Activated T-helper 2 cell treated with anti-CD3 and anti-CD28 coated beads, Interferon-gamma antibody, Interleukin-2, Interleukin-4, amounts not matched to agents 10 μg/mL and 5 μg/mL and 100 μg/mL, durations not matched to agents 14 hours and 24 hours and 36 hours (primary cell): ENCODE data around the gene TRABD2A. TPM values are rescaled to one million over a fixed set of nuclear protein-coding genes. Genes with fewer than 3 reads are reported as not detected.

Experiments
- DNase-seq: peaks from one replicate; pipeline ENCODE4 v3.0.0; 2021; ENCODE audit warnings: low spot score
- H3K27ac Mint-ChIP-seq: one replicate; pipeline ENCODE4 v1.8.0; 2021; ENCODE audit warnings: mixed read lengths
- H3K27me3 Mint-ChIP-seq: one replicate; pipeline ENCODE4 v1.8.0; 2021; ENCODE audit warnings: low read depth, mixed read lengths
- H3K36me3 Mint-ChIP-seq: one replicate; pipeline ENCODE4 v1.8.0; 2021; ENCODE audit warnings: low read depth, mixed read lengths
- H3K4me1 Mint-ChIP-seq: one replicate; pipeline ENCODE4 v1.8.0; 2021; ENCODE audit warnings: low read depth, mixed read lengths
- H3K4me3 Mint-ChIP-seq: one replicate; pipeline ENCODE4 v1.8.0; 2021; ENCODE audit warnings: low read depth, mild to moderate bottlenecking, moderate library complexity, mixed read lengths
- H3K9me3 Mint-ChIP-seq: one replicate; pipeline ENCODE4 v1.8.0; 2021; ENCODE audit warnings: mixed read lengths
- intact Hi-C: fragments of 100-400 bp; cut with micrococcal nuclease; formaldehyde crosslinking; loops from one replicate; pipeline ENCODE4 v1.15.1; 2023
- total RNA-seq: library from RNA; stranded (reverse); gene quantifications from 2 replicates; pipeline ENCODE4 v1.2.3, GENCODE V29; 2022

Gene TRABD2A
- total RNA-seq, 1 donor from 2014 or later = 67.9 TPM

DNA sequence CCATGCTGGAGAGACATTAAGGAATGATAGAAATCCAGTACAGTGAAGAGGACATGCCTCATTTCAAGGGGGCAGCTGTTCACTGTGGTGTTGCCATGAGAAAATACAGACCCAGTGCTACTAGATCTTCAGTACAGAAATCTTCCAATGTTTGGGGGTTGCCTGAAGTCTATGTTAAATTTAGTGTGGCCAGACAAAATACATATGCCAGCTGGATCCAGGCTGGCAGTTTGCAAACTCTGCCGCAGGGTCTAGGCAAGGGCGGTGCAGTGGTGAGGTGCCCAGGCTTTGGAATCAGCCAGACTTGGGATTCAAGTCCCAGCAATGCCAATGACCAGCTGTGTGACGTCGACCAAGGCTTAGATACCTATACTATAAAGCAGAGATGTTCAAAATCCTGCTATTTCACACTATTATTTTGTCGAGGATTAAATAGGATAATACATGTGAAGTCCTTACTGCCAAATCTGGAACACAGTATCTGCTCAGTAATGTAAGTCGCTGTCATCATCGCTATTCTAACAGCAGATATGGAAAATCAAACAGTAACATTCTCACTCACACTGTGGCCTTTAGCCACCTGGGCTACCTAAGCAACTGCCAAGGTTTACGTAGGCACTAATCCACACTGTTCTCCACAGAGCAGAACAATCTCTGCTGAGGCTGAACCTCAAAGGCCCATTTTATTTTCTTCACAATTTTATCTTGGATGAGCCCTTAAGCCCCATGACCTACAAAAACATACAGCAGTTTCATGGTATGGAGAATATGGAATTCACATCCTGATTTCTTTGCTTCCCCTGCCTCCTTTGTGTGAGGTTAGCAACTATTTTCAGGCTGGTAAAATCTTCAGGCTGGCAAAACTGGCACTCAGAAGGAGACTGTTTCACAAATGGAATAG is 18.7 kb upstream of the TRABD2A start:
- H3K9me3 Mint-ChIP-seq = no peaks in the 10 kb centered on the region
- intact Hi-C loops = loop anchor here (2.0 to 5.0 kb wide), 2 partner anchors 17 to 38 kb away; no protein-coding TSS in a partner anchor
- no peaks in the 10 kb centered on the region for H3K27me3 Mint-ChIP-seq
- no peak overlapping the region for H3K27ac Mint-ChIP-seq
- no peak for DNase-seq
- H3K4me1 Mint-ChIP-seq = peaks cover 58% of the 10 kb centered on the region
- H3K4me3 Mint-ChIP-seq = no peak overlapping the region
- peaks cover 10% of the 10 kb centered on the region for H3K36me3 Mint-ChIP-seq

DNA sequence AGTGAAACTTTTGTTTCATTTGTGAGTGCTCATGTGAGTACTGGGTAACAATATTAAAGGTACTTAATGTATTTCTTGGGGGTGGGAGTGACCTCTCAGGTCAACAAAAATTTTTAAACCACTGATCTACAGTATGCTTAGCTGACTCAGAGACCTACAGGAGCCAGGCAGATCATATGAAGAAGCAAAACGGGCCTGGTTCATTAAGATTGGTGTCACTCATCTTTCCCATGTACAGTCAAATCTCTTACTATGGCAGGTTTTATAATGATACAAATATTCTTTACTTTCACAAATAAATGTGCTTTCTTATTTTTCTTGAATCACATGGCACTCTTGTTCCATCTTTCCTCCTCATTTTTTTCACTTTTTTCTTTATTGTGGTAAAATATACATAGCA is 16.9 kb upstream of the TRABD2A start:
- intact Hi-C loops = loop anchor here (1.0 to 2.0 kb wide), 3 partner anchors 8 to 15 kb away; no protein-coding TSS in a partner anchor
- DNase-seq = no peak
- no peak overlapping the region for H3K4me3 Mint-ChIP-seq

DNA sequence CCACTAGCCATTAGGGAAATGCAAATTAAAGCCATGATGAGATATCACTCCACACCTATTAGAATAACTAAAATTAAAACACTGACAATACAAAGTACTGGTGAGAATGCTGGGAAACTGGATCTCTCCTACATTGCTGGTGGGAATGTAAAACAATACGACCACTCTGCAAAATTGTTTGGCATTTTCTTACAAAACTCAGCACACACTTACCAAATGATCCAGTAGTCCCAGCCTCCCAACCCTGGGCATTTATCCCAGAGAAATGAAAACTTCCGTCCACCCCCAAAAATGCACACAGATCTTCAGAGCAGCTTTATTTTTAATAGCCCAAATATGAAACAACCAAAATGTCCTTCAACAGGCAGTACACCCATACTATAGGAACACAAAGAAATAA is 15.7 kb upstream of the TRABD2A start:
- H3K27ac Mint-ChIP-seq = peak overlapping the region; percentile 13
- no peaks in the 10 kb centered on the region for H3K27me3 Mint-ChIP-seq
- peaks cover 55% of the 10 kb centered on the region for H3K4me1 Mint-ChIP-seq
- DNase-seq = no peak
- H3K9me3 Mint-ChIP-seq = no peaks in the 10 kb centered on the region
- intact Hi-C loops = no loop called here
- H3K4me3 Mint-ChIP-seq = no peak overlapping the region
- peaks cover 3% of the 10 kb centered on the region for H3K36me3 Mint-ChIP-seq

More for the DNA sequence above, 16.9 kb upstream of the TRABD2A start:
- H3K36me3 Mint-ChIP-seq = peaks cover 6% of the 10 kb centered on the region
- H3K27me3 Mint-ChIP-seq = no peaks in the 10 kb centered on the region
- peak overlapping the region; percentile 95 for H3K27ac Mint-ChIP-seq
- H3K9me3 Mint-ChIP-seq = no peaks in the 10 kb centered on the region
- peaks cover 56% of the 10 kb centered on the region for H3K4me1 Mint-ChIP-seq

GRCh38 chr2:84894758-84895520 is 14.1 kb upstream of the TRABD2A start:
- Mint-ChIP-seq H3K4me3 (peak overlapping the region; percentile 28), H3K27ac (peak overlapping the region; percentile 84), H3K27me3 (no peaks in the 10 kb centered on the region), H3K4me1 (peaks cover 51% of the 10 kb centered on the region), H3K9me3 (no peaks in the 10 kb centered on the region), H3K36me3 (peaks cover 3% of the 10 kb centered on the region)
- intact Hi-C loops = no loop called here
- no peak for DNase-seq

DNA sequence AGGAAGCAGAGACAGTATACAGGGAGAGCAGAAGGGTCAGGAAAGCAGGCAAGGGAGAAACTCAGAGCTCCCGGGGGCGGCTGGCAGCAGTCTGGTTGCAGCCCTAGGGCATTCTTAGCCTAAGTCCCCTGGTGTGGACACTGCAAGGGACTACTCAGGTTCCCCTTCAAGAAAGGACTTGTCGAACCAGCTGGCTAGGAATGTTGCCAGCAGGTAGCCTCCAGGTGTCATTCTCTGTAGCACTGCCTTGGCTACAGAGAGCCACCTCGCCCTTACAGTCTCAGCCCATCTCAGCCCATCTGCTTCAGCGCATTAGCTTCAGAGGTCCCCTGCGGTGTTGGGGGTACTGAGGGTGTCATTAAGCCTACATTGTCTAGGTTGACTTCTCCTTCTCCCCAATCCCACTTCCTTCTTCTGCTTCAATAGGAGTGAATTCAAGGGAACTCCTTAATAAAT is 13.3 kb upstream of the TRABD2A start:
- H3K4me3 Mint-ChIP-seq = peak overlapping the region; percentile 26
- peaks cover 51% of the 10 kb centered on the region for H3K4me1 Mint-ChIP-seq
- intact Hi-C loops = no loop called here
- DNase-seq = no peak
- no peaks in the 10 kb centered on the region for H3K9me3 Mint-ChIP-seq
- H3K27ac Mint-ChIP-seq = peak overlapping the region; percentile 84
- H3K27me3 Mint-ChIP-seq = no peaks in the 10 kb centered on the region
- peaks cover 3% of the 10 kb centered on the region for H3K36me3 Mint-ChIP-seq

DNA sequence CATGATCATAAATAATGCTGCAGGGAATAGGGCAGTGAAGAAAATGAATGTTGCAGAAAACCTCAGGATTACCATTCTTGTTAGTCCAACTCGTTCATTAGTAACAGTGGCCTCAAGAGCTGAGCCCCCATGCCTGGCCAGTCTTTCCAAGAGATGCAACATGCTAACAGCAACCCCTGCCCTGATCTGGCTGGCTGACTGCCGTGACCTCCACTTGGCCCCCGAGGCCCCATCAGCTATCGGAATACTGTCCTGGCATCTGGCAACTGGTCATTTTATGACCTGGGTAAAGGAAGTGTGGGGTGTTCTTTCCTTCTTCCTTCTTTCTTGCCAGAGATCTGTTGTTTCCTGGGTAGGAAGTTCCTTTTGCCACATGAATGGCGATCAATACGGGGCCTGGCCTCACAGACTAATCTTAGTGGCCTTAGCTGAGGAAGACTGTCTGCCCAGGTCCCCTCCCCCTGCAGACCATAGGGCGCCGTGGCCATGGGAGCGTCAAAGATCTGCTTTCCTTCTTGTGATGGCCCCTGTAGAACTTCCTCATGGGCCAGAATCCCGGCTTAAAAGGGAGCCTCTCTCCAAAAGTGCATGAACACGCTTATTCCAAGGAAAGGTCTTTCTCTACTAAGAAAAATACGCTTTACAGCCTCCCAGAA is 10.6 kb upstream of the TRABD2A start:
- Mint-ChIP-seq H3K36me3 (no peaks in the 10 kb centered on the region), H3K4me3 (no peak overlapping the region), H3K4me1 (peaks cover 50% of the 10 kb centered on the region), H3K27me3 (no peaks in the 10 kb centered on the region), H3K9me3 (no peaks in the 10 kb centered on the region), H3K27ac (no peak overlapping the region)
- no peak for DNase-seq
- intact Hi-C loops = no loop called here

DNA sequence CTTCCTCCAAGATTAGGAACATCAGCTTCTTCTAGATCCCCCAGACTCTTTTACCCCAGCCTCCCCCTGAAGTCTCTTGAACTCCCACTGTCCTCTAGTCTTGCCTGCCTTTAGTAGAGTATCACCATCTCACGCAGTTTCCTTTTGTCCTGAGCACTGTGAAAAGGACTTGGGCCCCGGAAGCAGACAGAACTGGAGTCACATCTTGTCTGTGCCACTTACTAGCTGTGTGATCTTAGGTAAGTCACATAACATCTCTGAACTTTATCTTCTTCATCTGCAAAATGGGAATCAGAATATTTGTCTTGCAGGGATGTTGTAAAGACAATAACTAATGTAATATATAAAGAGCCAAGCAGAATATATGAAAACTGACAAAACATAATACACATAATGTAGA is 8.4 kb upstream of the TRABD2A start:
- Mint-ChIP-seq H3K9me3 (no peaks in the 10 kb centered on the region), H3K36me3 (no peaks in the 10 kb centered on the region), H3K4me3 (peak overlapping the region; percentile 57), H3K27ac (peak overlapping the region; percentile 92), H3K27me3 (no peaks in the 10 kb centered on the region), H3K4me1 (peaks cover 40% of the 10 kb centered on the region)
- no peak for DNase-seq
- intact Hi-C loops = loop anchor here (1.0 to 10.0 kb wide), 4 partner anchors 9 to 245 kb away; no protein-coding TSS in a partner anchor

DNA sequence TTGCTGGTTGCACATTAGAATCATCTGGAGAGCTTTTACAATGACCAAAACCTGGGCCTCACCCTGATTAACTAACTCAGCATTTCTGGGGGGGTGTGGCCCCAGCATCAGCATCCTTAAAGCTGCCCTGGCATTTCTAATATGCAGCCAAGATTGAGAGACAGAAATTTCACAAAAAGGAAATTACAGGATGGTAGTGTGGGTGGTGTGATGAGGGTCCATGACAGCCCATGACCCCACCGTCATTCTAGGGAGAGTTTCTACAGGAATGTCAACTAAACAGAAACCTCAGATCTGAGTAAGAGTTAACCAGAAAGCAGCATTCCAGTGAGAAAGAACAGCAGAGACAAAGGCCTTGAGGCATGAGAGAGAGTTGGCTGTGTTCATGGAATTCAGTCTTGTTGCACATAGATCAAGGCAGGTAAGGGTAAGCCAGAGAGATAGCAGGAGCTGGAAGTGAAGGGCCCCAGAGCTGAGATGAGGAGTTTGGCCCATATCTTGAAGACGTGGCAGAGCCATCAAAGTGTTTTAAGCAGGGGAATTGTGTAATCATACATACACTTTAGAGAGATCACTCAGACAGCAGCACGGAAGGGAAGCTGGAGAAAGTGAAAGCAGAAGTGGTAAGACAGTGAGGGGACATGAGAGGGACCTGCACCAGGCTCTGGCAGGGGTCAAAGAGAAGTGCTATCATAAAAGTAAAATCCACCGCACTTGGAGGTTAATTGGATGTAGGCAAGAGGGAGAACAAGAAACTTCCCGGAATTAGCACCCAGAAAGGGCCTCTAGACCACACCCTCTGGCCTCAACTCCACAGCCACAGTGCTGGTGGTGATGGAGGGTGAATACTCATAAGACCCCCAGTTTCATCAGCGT is 7.8 kb upstream of the TRABD2A start:
- Mint-ChIP-seq H3K9me3 (no peaks in the 10 kb centered on the region), H3K27ac (peak overlapping the region; percentile 92), H3K27me3 (no peaks in the 10 kb centered on the region), H3K36me3 (no peaks in the 10 kb centered on the region), H3K4me1 (peaks cover 39% of the 10 kb centered on the region), H3K4me3 (peak overlapping the region; percentile 57)
- intact Hi-C loops = loop anchor here (1.0 to 10.0 kb wide), 4 partner anchors 10 to 244 kb away; no protein-coding TSS in a partner anchor
- DNase-seq = peak; percentile 53

- Mint-ChIP-seq H3K27ac (peak overlapping the region; percentile 69), H3K27me3 (no peaks in the 10 kb centered on the region), H3K9me3 (no peaks in the 10 kb centered on the region), H3K4me1 (peaks cover 56% of the 10 kb centered on the region), H3K4me3 (no peak overlapping the region), H3K36me3 (no peaks in the 10 kb centered on the region)
- no peak for DNase-seq
- intact Hi-C loops = loop anchor here (10.0 kb wide), 1 partner anchor 242 kb away; no protein-coding TSS in a partner anchor
Measured at GRCh38 chr2:84886791-84887190, 5.9 kb upstream of the TRABD2A start.

DNA sequence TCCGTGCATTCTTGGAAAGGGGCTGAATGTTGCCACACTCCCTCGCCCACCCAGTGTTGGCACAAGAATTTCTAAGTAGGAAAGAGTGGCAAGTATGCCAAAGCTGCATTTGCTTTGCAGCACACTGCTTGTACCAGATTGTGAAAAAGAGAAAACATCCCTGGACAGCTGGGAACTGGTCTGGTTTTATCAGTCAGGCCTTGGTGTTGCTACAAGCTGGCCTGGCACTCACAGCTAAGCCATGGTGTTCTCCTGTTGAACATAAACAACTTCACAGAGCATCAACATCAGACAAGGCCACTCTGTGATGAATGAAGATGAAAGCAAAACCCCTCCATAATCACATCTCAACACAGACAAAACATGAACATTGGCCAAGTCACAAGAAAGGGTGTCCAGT is 4.2 kb upstream of the TRABD2A start:
- peaks cover 3% of the 10 kb centered on the region for H3K36me3 Mint-ChIP-seq
- intact Hi-C loops = loop anchor here (10.0 kb wide), 1 partner anchor 240 kb away; no protein-coding TSS in a partner anchor
- H3K4me1 Mint-ChIP-seq = peaks cover 53% of the 10 kb centered on the region
- no peaks in the 10 kb centered on the region for H3K27me3 Mint-ChIP-seq
- no peak for DNase-seq
- H3K27ac Mint-ChIP-seq = no peak overlapping the region
- no peak overlapping the region for H3K4me3 Mint-ChIP-seq
- H3K9me3 Mint-ChIP-seq = no peaks in the 10 kb centered on the region

DNA sequence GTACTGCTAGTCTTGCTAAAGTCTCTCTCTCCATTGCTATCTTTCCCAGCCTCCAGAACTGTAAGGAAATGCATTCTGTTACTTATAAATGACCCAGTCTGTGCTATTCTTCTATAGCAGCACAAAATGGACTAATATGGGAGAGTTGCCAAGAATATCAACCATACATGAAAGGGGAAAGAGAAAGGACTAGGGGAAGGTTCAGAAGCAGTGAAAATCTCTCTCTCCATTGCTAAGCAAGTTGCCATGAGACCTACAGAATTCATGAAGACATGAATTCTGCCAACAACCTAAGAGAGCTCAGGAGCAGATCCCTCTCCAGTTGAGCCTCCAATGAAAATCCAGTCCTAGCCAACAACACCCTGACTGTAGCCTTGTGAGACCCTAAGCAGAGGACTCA is 3.6 kb upstream of the TRABD2A start:
- DNase-seq = no peak
- peaks cover 50% of the 10 kb centered on the region for H3K4me1 Mint-ChIP-seq
- peaks cover 6% of the 10 kb centered on the region for H3K36me3 Mint-ChIP-seq
- no peaks in the 10 kb centered on the region for H3K27me3 Mint-ChIP-seq
- H3K4me3 Mint-ChIP-seq = no peak overlapping the region
- intact Hi-C loops = loop anchor here (10.0 kb wide), 1 partner anchor 240 kb away; no protein-coding TSS in a partner anchor
- H3K27ac Mint-ChIP-seq = no peak overlapping the region
- no peaks in the 10 kb centered on the region for H3K9me3 Mint-ChIP-seq
